ENCODE measurements around the gene PPARG.

PPARG gene

GRCh38 chr3:12316253-12316652 is 27.4 kb downstream of the PPARG start:
- DNase-seq = no peak

DNA sequence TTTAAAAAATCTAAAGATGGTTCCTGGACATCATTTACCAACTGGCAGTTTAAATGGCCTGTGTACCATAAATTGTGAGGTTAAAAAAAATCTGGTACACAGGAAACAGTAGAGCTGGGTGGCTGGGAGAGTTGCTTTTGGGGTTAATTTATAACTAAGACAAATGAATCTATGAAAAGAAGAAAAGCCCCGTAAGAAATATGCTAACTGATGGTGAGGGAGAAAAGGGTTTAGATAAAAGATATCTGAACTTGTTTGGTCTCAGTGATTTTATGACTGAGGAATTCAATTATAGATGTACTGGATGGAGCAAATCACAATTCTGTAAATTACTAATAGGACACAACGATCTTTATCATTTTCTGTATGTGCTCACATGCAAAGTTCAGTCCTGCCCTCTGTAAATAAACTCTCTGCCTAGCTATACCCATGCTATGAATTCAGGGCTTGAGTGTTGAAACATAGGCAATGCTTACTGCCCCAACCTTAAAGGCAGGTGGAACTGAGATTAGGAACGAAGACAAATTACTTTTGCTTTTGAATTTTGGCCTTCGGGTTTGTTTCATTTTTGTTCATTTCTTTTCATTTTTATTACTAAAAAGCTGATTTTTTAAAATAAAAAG is 28.0 kb downstream of the PPARG start:
- DNase-seq = no peak

DNA sequence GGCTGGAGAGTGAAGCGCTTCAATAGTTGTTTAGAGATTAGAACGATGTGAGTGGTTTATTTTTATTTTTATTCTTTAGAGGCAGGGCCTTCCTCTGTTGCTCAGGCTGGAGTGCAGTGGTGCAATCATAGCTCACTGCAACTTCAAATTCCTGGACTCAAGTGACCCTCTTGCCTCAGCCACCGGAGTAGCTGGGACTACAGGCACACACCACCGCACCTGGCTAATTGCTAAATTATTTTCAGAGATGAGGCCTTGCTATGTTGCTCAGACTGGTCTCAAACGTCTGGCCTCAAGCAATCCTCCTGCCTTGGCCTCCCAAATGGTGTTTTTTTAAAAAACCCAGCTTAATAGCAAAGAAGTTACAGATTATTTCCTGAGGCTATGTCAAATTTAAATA is 29.0 kb downstream of the PPARG start:
- DNase-seq = no peak

DNA sequence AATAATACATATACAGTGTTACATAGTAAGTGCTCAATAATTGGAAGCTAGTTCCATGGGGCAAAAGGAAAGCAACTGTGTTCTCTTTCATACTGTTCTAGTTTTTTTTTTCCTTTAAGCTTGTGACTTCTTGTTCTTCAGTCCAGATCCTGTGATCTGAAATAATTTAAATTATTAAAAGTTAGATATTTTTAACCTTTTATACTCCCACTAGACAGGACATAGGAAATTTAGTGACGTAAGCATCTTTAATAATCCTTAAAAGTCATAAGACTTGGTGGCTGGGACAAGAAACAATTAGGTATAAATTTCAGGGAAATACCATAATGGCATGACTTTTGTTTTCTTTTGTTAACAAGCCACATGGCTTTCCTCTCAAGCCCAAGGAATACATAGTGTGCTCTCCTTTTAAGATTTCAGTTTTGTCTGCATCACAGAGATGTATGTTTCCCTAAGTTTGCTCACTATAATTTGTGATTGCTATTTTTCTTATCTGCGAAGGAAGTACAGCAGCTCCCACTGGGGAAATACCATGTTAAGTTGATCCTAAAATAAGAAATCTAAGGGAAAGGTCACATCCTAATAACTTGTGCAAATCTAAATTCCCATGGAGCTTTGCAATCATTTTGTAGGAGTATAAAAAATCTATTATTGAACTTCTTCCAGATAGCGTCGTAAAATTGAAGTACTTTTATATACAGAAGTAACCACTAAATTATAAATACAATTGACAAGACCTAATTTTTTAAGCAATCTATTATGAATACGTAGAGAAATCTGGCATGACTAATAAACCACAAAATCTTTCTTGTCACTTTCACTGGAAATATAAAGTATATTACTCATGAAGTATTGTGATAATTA is 30.1 kb downstream of the PPARG start:
- no peak for DNase-seq

DNA sequence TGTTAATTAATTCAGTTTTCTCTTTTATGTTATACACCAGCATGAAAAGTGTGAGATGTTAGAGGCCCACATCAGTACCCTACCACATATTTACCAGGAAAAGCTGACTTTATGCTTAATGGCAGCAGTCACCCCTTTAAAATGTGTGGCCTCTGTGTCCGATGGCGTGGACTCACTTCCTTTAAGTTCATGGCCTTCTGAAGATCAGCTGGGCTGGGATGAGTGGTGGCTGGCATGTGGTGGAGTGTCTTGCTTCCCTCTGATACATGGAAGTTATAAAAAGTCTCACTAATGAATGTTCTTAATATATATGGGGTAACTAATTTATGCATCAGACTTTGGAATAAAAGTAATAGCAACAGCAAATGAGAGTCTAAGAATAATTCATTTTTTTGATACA is 32.1 kb downstream of the PPARG start:
- DNase-seq = no peak

- DNase-seq = no peak
Measured at GRCh38 chr3:12323237-12323636, 34.4 kb downstream of the PPARG start.

DNA sequence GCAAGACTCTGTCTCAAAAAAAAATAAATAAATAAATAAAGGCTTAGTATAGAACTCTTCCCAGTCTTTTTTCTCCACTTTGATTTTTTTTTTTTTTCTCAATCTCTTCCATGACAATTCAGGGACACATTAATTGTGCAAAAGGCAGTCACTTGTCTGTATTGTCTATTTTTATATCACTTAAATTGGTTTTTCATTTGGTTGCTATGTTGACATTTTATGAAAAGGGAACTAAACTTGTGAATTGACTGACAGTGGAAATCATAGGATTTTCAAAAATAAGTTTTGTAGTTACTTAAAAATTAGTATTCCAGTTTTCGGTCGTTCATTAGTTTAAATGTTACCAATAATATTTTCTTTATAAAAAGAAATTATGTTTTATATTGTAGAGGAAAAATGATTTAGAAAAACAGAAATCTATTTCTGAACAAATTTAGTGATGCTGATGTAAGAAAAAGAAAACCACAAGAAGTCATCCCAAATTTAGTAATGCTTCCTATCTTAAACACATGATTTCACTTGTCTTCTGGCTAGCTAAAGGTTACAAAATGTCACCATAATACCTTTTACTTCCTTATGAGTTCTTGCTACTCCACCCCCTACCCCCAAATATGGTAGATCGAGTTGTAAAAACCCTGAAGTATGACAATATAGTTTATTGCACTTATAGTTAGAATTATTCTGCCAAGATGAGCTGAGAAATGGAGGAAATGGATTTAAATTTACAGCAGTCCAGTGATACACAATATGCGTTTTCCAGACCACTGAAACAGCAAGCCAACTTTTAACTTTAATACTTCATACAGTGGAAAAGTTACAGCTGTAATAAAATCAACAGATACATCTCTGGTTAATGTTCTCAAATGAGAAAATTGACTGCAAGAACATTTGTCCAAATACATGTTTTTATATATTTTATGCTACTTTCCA is 37.0 kb downstream of the PPARG start:
- DNase-seq = no peak

DNA sequence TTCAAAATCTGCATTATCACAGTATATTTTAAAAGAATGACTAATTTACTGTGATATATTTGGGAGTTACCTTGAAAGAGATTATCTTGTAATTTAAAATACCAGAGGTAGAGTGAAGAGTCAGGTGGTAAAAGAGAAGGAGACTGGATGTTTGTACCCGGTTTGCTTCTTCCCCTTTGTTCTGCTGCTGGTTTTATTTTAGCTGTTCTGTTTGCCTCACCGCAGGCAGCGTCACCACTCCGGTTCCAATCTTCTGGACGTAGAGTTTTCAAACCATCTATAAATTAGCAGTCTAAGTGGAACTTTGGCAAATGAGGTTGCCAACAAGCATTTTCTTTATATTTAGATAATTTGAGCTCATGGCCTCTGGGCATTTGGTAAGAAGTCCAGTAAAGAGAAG is 38.2 kb downstream of the PPARG start:
- DNase-seq = no peak

DNA sequence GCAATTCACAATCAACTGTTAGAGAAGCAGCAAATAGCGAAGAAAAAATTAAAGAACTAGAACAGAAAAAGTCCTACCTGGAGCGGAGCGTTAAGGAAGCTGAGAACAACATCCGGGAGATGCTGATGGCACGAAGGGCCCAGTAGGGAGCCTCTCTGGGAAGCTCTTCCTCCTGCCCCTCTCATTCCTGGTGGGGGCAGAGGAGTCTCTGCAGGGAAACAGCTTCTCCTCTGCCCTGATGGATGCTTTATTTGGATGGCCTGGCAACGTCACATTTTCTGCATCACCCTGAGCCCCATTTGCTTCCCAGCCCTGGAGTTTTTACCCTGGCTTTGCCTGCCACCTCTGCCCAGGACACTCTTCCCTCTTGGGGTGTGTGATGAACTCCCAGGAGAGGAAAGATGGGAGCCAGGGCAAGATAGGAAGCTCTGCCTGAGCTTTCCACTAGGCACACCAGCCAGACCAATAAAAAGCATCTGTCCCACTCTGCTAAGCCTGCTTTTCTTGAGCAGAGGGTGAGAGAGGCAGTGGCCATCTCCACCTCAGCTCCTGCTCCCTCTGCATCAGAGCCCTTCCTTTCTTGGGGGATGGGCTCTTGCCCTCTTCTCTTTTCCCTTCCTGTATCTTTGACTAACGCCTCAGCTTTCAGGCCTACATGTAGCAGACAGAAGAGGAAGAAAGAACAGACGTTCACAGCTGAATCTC is 39.4 kb downstream of the PPARG start:
- DNase-seq = no peak

- DNase-seq = no peak
Measured at GRCh38 chr3:12328837-12329462, 40.1 kb downstream of the PPARG start.

DNA sequence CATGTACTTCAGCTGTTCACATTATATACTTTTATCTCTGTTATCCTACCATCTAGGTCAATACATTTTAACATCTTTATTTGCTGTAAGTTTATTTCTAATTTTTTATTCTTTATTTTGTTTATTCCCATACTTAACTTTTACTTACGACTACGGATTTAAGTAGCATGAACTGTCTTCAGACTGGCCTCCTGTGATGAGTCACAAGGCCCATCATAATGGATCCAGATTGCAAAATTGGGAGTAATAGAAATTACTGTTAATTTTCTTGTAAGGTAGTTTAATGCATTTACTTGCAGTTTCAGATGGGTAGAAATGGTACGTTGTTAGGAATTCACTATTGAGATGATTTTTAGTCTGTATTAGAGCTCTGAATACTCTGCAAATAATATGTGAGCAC is 45.9 kb downstream of the PPARG start:
- no peak for DNase-seq

- DNase-seq = no peak
Measured at GRCh38 chr3:12335421-12335820, 46.6 kb downstream of the PPARG start.

GRCh38 chr3:12336099-12336498 is 47.2 kb downstream of the PPARG start:
- DNase-seq = no peak

- DNase-seq = no peak
Measured at GRCh38 chr3:12338595-12339546, 50.0 kb downstream of the PPARG start.

GRCh38 chr3:12339701-12340480 is 51.0 kb downstream of the PPARG start:
- DNase-seq = no peak

- DNase-seq = no peak
Measured at GRCh38 chr3:12340506-12340905, 51.6 kb downstream of the PPARG start.

- no peak for DNase-seq
Measured at GRCh38 chr3:12342151-12342550, 53.3 kb downstream of the PPARG start.

DNA sequence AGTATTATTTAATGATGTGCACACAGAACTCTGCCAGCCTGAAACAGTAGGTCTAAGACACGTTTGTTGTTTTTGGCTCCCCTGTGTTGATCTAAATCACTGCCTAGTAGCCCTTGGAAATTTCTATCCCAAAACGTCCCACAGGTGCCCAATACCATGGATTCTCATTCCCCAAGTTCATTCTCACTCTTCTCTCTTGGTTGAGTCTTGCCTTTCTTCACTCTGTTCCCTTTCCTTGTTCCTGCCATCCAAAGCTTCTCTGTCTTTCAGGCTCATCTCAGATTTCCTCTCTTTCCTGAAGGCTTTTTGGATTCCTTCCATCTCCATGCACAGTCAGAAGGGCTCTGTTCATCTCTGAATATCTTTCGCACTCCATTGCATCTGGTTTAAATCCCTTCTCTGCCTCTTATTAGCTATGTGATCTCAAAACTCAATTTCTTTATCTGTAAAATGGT is 54.2 kb downstream of the PPARG start:
- no peak for DNase-seq

DNA sequence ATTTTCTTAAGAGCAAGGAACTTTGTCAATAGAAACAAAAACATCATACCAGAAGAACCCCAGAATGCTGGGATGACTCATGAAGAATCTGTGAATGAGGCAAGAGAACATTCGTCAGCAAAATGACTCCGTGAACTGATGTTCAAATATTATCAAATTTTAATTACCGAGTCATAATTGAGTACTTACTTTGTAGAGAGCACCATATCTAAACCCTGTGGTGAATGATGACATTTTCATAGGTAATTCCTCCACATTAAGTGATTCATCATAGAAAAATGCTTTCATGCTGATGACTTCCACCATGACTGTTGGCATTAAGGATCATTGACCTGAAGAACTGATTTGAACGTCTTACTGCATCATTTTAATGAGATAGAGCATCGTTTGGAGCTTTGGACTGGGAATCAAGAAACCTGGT is 56.3 kb downstream of the PPARG start:
- DNase-seq = no peak

Measured in activated CD8-positive, alpha-beta memory T cell treated with anti-CD3 and anti-CD28 coated beads, Interleukin-2, amount 50 U/mL, for 48 hours (primary cell).